Measurements from ENCODE around the gene FOXN1. TPM values are rescaled to one million over a fixed set of nuclear protein-coding genes. Genes with fewer than 3 reads are reported as not detected.

Gene FOXN1
- total RNA-seq, 1 donor from 2014 or later = not detected

DNA sequence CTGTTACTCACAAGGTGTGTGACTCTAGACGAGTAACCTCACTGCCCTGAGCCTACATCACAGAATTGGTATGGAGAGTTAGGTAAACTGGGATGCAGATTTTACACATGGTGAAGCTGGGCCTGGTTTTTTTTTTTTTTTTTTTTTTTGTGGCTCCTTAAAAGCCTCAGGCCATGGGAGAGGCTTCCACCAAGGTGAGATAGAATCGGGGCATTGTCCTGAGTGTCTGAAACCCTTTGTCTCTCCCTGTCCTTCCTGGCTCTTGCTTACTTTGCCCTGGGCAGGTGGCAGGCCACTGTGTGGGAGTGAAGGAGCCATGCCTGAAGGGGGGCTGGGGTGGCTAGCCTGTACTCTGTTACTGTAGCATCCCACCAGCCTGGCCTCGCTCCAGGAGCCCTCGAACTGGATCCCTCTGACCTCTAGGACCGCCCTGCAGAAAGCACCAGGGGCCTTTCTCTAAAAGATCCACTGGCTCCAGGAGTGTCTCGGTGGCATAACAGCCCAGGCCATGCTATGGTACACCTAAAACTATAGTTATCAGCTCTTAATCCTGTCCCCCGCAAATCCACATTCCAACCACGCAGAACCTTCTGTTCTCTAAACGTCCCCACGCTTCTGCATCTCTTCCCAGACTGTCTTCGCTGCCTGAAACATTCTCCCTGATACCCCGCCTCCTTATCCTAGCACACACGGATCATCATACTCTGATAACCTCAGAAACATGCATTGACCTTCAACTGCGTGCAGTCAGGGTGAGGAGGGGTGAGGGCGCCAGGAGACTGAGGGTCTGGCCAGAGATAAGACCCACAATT is 34.4 kb upstream of the FOXN1 start:
- Histone ChIP-seq H3K4me3 (ENCODE audit: low read depth, low read length) (no peak overlapping the region), H3K27me3 (ENCODE audit: control insufficient read depth, insufficient read depth, low read length) (peaks cover 9% of the 10 kb centered on the region), H3K36me3 (ENCODE audit: control insufficient read depth, insufficient read depth, low read length) (no peaks in the 10 kb centered on the region)
- TF ChIP-seq, protein P1, sequence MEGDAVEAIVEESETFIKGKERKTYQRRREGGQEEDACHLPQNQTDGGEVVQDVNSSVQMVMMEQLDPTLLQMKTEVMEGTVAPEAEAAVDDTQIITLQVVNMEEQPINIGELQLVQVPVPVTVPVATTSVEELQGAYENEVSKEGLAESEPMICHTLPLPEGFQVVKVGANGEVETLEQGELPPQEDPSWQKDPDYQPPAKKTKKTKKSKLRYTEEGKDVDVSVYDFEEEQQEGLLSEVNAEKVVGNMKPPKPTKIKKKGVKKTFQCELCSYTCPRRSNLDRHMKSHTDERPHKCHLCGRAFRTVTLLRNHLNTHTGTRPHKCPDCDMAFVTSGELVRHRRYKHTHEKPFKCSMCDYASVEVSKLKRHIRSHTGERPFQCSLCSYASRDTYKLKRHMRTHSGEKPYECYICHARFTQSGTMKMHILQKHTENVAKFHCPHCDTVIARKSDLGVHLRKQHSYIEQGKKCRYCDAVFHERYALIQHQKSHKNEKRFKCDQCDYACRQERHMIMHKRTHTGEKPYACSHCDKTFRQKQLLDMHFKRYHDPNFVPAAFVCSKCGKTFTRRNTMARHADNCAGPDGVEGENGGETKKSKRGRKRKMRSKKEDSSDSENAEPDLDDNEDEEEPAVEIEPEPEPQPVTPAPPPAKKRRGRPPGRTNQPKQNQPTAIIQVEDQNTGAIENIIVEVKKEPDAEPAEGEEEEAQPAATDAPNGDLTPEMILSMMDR (IDR thresholded peaks at IDR 0.05; ENCODE audit: insufficient read depth, low read length, poor library complexity, severe bottlenecking) = no peak
- DNase-seq (ENCODE audit: low read depth) = no peak

GRCh38 chr17:28472871-28473497 is 33.2 kb upstream of the FOXN1 start:
- Histone ChIP-seq H3K4me3 (ENCODE audit: low read depth, low read length) (no peak overlapping the region), H3K27me3 (ENCODE audit: control insufficient read depth, insufficient read depth, low read length) (peaks cover 9% of the 10 kb centered on the region), H3K36me3 (ENCODE audit: control insufficient read depth, insufficient read depth, low read length) (no peaks in the 10 kb centered on the region)
- DNase-seq (ENCODE audit: low read depth) = no peak
- TF ChIP-seq, protein P1 (IDR thresholded peaks at IDR 0.05; ENCODE audit: insufficient read depth, low read length, poor library complexity, severe bottlenecking) = no peak

DNA sequence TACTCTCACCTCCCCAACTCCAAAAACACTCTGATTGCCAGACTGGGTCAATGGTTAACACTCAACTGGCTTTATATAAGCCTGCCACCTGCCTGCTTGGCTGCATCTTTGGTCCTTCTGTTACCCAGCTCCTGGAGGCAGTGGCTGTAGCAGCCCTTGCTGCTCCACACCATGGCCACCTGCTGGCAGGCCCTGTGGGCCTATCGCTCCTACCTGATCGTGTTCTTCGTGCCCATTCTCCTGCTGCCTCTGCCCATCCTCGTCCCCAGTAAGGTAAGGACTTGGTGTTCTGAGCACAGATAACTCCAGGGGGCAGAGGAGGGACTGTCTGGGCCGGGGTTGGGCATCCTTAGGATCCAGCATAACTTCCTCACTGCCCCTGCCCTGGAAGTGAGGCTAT is 32.6 kb upstream of the FOXN1 start, which contains the start of gene SLC13A2:
Gene SLC13A2 (plus strand): TSS at position 103 of the 400 bp plus-strand sequence. CDS start 69 bp downstream, at position 172.
- no peak for DNase-seq (ENCODE audit: low read depth)
- TF ChIP-seq, protein P1 (IDR thresholded peaks at IDR 0.05; ENCODE audit: insufficient read depth, low read length, poor library complexity, severe bottlenecking) = no peak
- H3K36me3 ChIP-seq (ENCODE audit: control insufficient read depth, insufficient read depth, low read length) = no peaks in the 10 kb centered on the region
- H3K4me3 ChIP-seq (ENCODE audit: low read depth, low read length) = no peak within 1 kb of the TSS
- H3K27me3 ChIP-seq (ENCODE audit: control insufficient read depth, insufficient read depth, low read length) = peaks cover 9% of the 10 kb centered on the region

DNA sequence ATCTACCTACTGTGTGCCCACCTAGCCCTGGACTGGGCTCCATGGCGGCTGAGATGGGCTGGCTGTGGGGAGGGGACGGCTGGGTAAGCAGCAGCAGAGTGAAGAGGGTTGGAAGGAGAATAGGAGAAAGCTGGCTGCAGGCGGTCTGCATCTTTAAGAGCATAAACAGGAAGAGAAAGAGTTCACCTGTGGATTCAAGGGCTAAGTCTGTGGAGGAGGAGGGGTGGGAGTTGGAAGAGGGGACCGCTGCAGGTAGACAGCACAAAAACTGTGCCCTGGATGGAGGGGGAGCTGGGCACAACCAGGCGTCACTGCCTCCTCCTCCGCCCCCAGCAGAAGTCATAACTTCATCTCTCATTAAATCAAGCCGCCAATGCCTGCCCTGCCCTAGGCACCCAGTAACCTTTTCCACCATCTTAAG is 32.0 kb upstream of the FOXN1 start:
- TF ChIP-seq, protein P1 (IDR thresholded peaks at IDR 0.05; ENCODE audit: insufficient read depth, low read length, poor library complexity, severe bottlenecking) = no peak
- Histone ChIP-seq H3K36me3 (ENCODE audit: control insufficient read depth, insufficient read depth, low read length) (no peaks in the 10 kb centered on the region), H3K4me3 (ENCODE audit: low read depth, low read length) (no peak overlapping the region), H3K27me3 (ENCODE audit: control insufficient read depth, insufficient read depth, low read length) (peaks cover 9% of the 10 kb centered on the region)
- DNase-seq (ENCODE audit: low read depth) = no peak

GRCh38 chr17:28475151-28475900 is 30.8 kb upstream of the FOXN1 start:
- DNase-seq (ENCODE audit: low read depth) = no peak
- peaks cover 9% of the 10 kb centered on the region for H3K27me3 ChIP-seq (ENCODE audit: control insufficient read depth, insufficient read depth, low read length)
- no peaks in the 10 kb centered on the region for H3K36me3 ChIP-seq (ENCODE audit: control insufficient read depth, insufficient read depth, low read length)
- TF ChIP-seq, protein P1 (IDR thresholded peaks at IDR 0.05; ENCODE audit: insufficient read depth, low read length, poor library complexity, severe bottlenecking) = no peak
- H3K4me3 ChIP-seq (ENCODE audit: low read depth, low read length) = no peak overlapping the region
